ENCODE measurements around the gene USP26. TPM values are rescaled to one million over a fixed set of nuclear protein-coding genes. Genes with fewer than 3 reads are reported as not detected.

USP26 gene
- polyA plus RNA-seq, 3 donors: not detected

DNA sequence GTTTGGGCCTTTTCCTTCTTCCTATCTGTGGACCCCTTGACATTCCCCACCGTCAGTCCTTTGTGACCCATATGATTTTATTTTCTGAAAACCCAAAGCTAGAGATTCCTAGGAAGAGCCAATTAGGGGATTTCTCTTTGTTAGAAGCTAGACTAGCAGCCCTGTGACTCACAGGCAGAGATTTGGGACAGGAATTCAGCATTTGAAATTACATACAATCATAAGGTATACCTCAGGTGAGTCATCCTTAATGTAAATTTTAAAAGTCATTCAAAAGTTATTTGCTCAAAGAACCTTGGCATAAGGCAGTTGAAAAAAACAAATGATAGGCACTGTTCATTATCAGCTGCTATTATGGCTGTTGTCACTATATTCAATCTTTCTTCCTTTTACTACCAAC is 40.6 kb downstream of the USP26 start:
- Mint-ChIP-seq H3K27ac (no peak overlapping the region), H3K4me3 (no peak overlapping the region), H3K4me1 (no peaks in the 10 kb centered on the region), H3K9me3 (peaks cover 0 to 3% (median 0%) of the 10 kb centered on the region in 7 donors), H3K36me3 (no peaks in the 10 kb centered on the region), H3K27me3 (ENCODE audit: low read depth in 3 of 3) (peaks cover 0 to 3% (median 0%) of the 10 kb centered on the region in 3 donors)
- no CpG with 5 or more reads among the region's 1 CpG for WGBS (ENCODE audit: insufficient coverage)
- Histone ChIP-seq H3K4me1 (ENCODE audit: control insufficient read depth in 1 of 2, insufficient read depth in 2 of 2, low read length in 2 of 2) (no peaks in the 10 kb centered on the region), H3K4me3 (replicated peaks in 1 of 3; ENCODE audit: low read depth in 2 of 3, low read length in 3 of 3) (no peak overlapping the region), H3K4me2 (replicated peaks; ENCODE audit: extremely low read depth, low read length, poor library complexity, severe bottlenecking) (no peak overlapping the region), H3K79me2 (ENCODE audit: insufficient read depth, low read length) (no peaks in the 10 kb centered on the region), H3K27me3 (ENCODE audit: control insufficient read depth in 2 of 2, insufficient read depth in 2 of 2, low read length in 2 of 2) (no peaks in the 10 kb centered on the region), H3K9ac (ENCODE audit: insufficient read depth, low read length, poor library complexity, severe bottlenecking) (no peak overlapping the region), H4K20me1 (ENCODE audit: insufficient read depth, low read length) (no peaks in the 10 kb centered on the region), H3K36me3 (replicated peaks in 1 of 2; ENCODE audit: control insufficient read depth in 1 of 2, insufficient read depth in 2 of 2, low read length in 2 of 2) (no peaks in the 10 kb centered on the region), H3K27ac (ENCODE audit: low read depth in 1 of 2, low read length in 2 of 2) (no peak overlapping the region), H3K9me3 (replicated peaks in 1 of 2; ENCODE audit: control insufficient read depth in 1 of 2, insufficient read depth in 1 of 2, low read length in 2 of 2) (no peaks in the 10 kb centered on the region), H2AFZ (ENCODE audit: insufficient read depth, low read depth, low read length, poor library complexity, severe bottlenecking) (no peak overlapping the region)
- TF ChIP-seq, protein P1, sequence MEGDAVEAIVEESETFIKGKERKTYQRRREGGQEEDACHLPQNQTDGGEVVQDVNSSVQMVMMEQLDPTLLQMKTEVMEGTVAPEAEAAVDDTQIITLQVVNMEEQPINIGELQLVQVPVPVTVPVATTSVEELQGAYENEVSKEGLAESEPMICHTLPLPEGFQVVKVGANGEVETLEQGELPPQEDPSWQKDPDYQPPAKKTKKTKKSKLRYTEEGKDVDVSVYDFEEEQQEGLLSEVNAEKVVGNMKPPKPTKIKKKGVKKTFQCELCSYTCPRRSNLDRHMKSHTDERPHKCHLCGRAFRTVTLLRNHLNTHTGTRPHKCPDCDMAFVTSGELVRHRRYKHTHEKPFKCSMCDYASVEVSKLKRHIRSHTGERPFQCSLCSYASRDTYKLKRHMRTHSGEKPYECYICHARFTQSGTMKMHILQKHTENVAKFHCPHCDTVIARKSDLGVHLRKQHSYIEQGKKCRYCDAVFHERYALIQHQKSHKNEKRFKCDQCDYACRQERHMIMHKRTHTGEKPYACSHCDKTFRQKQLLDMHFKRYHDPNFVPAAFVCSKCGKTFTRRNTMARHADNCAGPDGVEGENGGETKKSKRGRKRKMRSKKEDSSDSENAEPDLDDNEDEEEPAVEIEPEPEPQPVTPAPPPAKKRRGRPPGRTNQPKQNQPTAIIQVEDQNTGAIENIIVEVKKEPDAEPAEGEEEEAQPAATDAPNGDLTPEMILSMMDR (IDR thresholded peaks at IDR 0.05): no peak
- DNase-seq: no peak
- intact Hi-C loops (cut with micrococcal nuclease): no loop called here

- Histone ChIP-seq H3K9me3 (replicated peaks in 1 of 2; ENCODE audit: control insufficient read depth in 1 of 2, insufficient read depth in 1 of 2, low read length in 2 of 2) (no peaks in the 10 kb centered on the region), H4K20me1 (ENCODE audit: insufficient read depth, low read length) (no peaks in the 10 kb centered on the region), H3K27me3 (ENCODE audit: control insufficient read depth in 2 of 2, insufficient read depth in 2 of 2, low read length in 2 of 2) (no peaks in the 10 kb centered on the region), H3K27ac (ENCODE audit: low read depth in 1 of 2, low read length in 2 of 2) (no peak overlapping the region), H3K36me3 (replicated peaks in 1 of 2; ENCODE audit: control insufficient read depth in 1 of 2, insufficient read depth in 2 of 2, low read length in 2 of 2) (no peaks in the 10 kb centered on the region), H2AFZ (ENCODE audit: insufficient read depth, low read depth, low read length, poor library complexity, severe bottlenecking) (no peak overlapping the region), H3K4me3 (replicated peaks in 1 of 3; ENCODE audit: low read depth in 2 of 3, low read length in 3 of 3) (no peak overlapping the region), H3K4me2 (replicated peaks; ENCODE audit: extremely low read depth, low read length, poor library complexity, severe bottlenecking) (no peak overlapping the region), H3K79me2 (ENCODE audit: insufficient read depth, low read length) (no peaks in the 10 kb centered on the region), H3K9ac (ENCODE audit: insufficient read depth, low read length, poor library complexity, severe bottlenecking) (no peak overlapping the region), H3K4me1 (ENCODE audit: control insufficient read depth in 1 of 2, insufficient read depth in 2 of 2, low read length in 2 of 2) (no peaks in the 10 kb centered on the region)
- intact Hi-C loops (cut with micrococcal nuclease): no loop called here
- no peaks in the 10 kb centered on the region for H3K4me1 Mint-ChIP-seq
- peaks cover 0 to 3% (median 0%) of the 10 kb centered on the region in 7 donors for H3K9me3 Mint-ChIP-seq
- DNase-seq: no peak
- TF ChIP-seq, protein P1 (IDR thresholded peaks at IDR 0.05): no peak
- peaks cover 0 to 3% (median 0%) of the 10 kb centered on the region in 3 donors for H3K27me3 Mint-ChIP-seq (ENCODE audit: low read depth in 3 of 3)
- H3K4me3 Mint-ChIP-seq: no peak overlapping the region
- H3K36me3 Mint-ChIP-seq: no peaks in the 10 kb centered on the region
- no peak overlapping the region for H3K27ac Mint-ChIP-seq
These were observed 42.0 kb downstream of the USP26 start for GRCh38 chrX:133054761-133055405.
